Measurements from ENCODE around the gene HSD3B2. TPM values are rescaled to one million over a fixed set of nuclear protein-coding genes. Genes with fewer than 3 reads are reported as not detected.

The HSD3B2 gene
- total and polyA plus RNA-seq, 12 donors, result 0.04 TPM; not detected in 11

- TF ChIP-seq, protein P1, sequence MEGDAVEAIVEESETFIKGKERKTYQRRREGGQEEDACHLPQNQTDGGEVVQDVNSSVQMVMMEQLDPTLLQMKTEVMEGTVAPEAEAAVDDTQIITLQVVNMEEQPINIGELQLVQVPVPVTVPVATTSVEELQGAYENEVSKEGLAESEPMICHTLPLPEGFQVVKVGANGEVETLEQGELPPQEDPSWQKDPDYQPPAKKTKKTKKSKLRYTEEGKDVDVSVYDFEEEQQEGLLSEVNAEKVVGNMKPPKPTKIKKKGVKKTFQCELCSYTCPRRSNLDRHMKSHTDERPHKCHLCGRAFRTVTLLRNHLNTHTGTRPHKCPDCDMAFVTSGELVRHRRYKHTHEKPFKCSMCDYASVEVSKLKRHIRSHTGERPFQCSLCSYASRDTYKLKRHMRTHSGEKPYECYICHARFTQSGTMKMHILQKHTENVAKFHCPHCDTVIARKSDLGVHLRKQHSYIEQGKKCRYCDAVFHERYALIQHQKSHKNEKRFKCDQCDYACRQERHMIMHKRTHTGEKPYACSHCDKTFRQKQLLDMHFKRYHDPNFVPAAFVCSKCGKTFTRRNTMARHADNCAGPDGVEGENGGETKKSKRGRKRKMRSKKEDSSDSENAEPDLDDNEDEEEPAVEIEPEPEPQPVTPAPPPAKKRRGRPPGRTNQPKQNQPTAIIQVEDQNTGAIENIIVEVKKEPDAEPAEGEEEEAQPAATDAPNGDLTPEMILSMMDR (IDR thresholded peaks at IDR 0.05), result no peak
- Histone ChIP-seq H3K27me3 (peaks cover 0 to 19% (median 0%) of the 10 kb centered on the region in 7 donors), H3K4me3 (no peak overlapping the region), H3K4me1 (no peaks in the 10 kb centered on the region), H3K27ac (no peak overlapping the region), H3K36me3 (no peaks in the 10 kb centered on the region), H3K9me3 (no peaks in the 10 kb centered on the region)
- ATAC-seq, result no peak
- intact Hi-C loops (cut with DNase I), result no loop called here
- DNase-seq, result no peak
- 61 to 62% methylated on average over 3 of the region's 3 CpGs for WGBS, 2 donors
These were observed 16.9 kb downstream of the HSD3B2 start for GRCh38 chr1:119431836-119432235.

DNA sequence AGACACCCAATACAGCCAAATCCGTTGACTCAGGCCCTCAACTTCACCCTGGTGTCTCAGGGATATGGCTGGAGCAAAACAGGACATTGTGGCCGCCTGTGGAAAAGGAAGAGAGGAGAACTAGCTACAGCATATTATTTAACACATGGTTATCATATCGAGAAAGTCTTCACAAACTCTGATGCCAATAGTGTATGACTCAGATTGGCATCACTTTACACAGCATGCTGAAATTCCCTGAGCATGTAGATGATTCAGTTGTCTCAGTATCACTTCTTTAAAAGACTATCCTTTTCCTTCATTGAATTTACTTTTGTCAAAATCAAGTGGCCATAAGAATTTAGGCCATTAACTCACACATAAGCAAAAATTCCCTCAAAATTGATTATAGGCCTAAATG lies 20.1 kb downstream of the HSD3B2 start:
- ATAC-seq (no peak), DNase-seq (no peak)
- 70 to 83% methylated on average over 3 of the region's 3 CpGs for WGBS, 2 donors
- no peaks in the 10 kb centered on the region for H3K4me1 ChIP-seq
- TF ChIP-seq, protein P1 (IDR thresholded peaks at IDR 0.05), result no peak
- peaks cover 0 to 18% (median 0%) of the 10 kb centered on the region in 7 donors for H3K27me3 ChIP-seq
- H3K27ac ChIP-seq, result no peak overlapping the region
- no peaks in the 10 kb centered on the region for H3K9me3 ChIP-seq
- no peaks in the 10 kb centered on the region for H3K36me3 ChIP-seq
- no peak overlapping the region for H3K4me3 ChIP-seq
- intact Hi-C loops (cut with DNase I), result no loop called here

DNA sequence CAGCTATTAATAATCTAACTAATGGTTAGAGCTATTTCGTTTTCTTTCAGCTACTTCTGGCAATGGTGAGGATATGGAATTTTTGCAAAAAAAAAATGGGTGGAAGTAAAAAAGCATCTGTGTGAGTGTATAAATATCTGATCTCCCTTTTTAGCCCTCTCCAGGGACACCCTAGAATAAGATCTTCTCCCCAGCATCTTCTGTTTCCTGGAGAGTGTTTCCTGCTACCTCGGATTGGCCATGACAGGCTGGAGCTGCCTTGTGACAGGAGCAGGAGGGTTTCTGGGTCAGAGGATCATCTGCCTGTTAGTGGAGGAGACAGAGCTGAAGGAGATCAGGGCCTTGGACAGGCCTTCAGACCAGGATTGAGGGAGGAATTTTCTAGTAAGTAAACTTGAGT lies 23.8 kb downstream of the HSD3B2 start:
- intact Hi-C loops (cut with DNase I), result no loop called here
- TF ChIP-seq, protein P1 (IDR thresholded peaks at IDR 0.05), result no peak
- H3K9me3 ChIP-seq, result no peaks in the 10 kb centered on the region
- no peaks in the 10 kb centered on the region for H3K4me1 ChIP-seq
- ATAC-seq (peak in 5 of 8 donors; percentile 11 to 81 (median 38)), DNase-seq (peak in 1 of 2 donors; percentile 11)
- no peak overlapping the region for H3K4me3 ChIP-seq
- 43 to 53% methylated on average over 2 of the region's 2 CpGs for whole genome bisulfite sequencing, 2 donors
- no peaks in the 10 kb centered on the region for H3K27me3 ChIP-seq
- no peak overlapping the region for H3K27ac ChIP-seq
- H3K36me3 ChIP-seq, result no peaks in the 10 kb centered on the region

DNA sequence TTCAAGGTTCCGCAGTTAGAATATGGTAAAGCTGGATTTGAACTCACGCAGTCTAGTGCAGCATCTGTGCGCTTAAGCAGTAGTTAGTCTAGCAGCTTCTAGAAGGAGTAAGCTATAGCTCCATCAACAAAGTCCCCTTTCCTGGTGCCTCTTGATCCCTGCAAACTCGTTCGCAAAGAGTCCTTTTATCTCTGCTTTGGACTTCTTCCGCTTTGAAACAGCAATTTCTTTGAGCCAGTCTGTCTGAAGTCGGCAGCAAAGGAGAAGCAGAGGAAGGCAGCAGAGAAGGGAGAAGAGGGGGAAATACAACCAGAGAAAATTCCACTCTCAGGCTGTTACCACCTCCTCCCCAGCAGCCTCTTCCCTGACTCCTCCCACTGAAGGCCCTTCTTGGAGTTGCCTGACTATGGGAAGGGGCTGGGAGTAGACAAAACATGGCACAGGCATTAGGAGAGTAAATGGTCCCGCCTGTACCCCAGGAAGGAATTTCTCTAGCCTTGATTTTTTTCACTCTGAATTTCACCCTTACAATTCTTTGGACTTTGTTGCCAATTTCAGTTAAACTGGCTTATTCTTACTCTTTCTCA lies 25.9 kb downstream of the HSD3B2 start:
- Histone ChIP-seq H3K36me3 (no peaks in the 10 kb centered on the region), H3K27me3 (no peaks in the 10 kb centered on the region)
- intact Hi-C loops (cut with DNase I), result no loop called here

More for the DNA sequence above, 25.9 kb downstream of the HSD3B2 start:
- TF ChIP-seq, protein P1 (IDR thresholded peaks at IDR 0.05), result no peak
- no peak overlapping the region for H3K4me3 ChIP-seq
- no peaks in the 10 kb centered on the region for H3K4me1 ChIP-seq
- DNase-seq, result no peak
- ATAC-seq, result no peak
- WGBS, 2 donors, result 61 to 62% methylated on average over 8 of the region's 8 CpGs
- no peak overlapping the region for H3K27ac ChIP-seq
- H3K9me3 ChIP-seq, result no peaks in the 10 kb centered on the region

All from heart right ventricle (tissue), 16 donors.